HepG2 (cell line): ENCODE data around the gene BTN1A1. TPM values are rescaled to one million over a fixed set of nuclear protein-coding genes. Genes with fewer than 3 reads are reported as not detected.

Experiments
- ATAC-seq: fragments of 200-7000 bp; cut with Tn5 transposase; 3 replicates; pipeline ENCODE4 v1.9.1; 2020; ENCODE audit warnings: mild to moderate bottlenecking, moderate library complexity
- BruUV-seq: library from RNA; stranded (reverse); fragments of 400-500 nt; replicated peaks from 2 replicates; lab custom pipeline; 2021; lab: Mats Ljungman, UMichigan
- CTCF ChIA-PET: fragments of 300-600 bp; formaldehyde crosslinking; extraction: SDS; loops from one replicate; lab custom pipeline; 2021; ENCODE audit warnings: low total read pairs, inconsistent platforms, low intra/inter-chr PET ratio; lab: Yijun Ruan, JAX
- POLR2A ChIA-PET: fragments of 350-600 bp; sonication (Branson Sonifier 250); formaldehyde crosslinking; loops from one replicate; lab custom pipeline; 2020; ENCODE audit warnings: antibody characterized with exemption, inconsistent platforms; lab: Yijun Ruan, JAX
- DNase-seq: peaks from one replicate; pipeline ENCODE4 v3.0.0-alpha.2; 2015; ENCODE audit warnings: low spot score
- FAIRE-seq: peaks from 3 replicates; lab custom pipeline; 2011; peaks lifted over from hg19 to GRCh38; lab: Jason Lieb, UNC
- H2AFZ ChIP-seq: one replicate; pipeline ENCODE4 v1.6.1; 2011; ENCODE audit warnings: low read length, inconsistent platforms
- H3K27ac ChIP-seq: fragments of 300-600 bp; 3 replicates; pipeline ENCODE4 v1.8.0; 2011; ENCODE audit warnings: mixed run types, mild to moderate bottlenecking, mixed read lengths, low read length, inconsistent platforms; ENCODE audit not compliant: insufficient read depth; ENCODE audit errors: extremely low read length
- H3K27me3 ChIP-seq, 2 experiments: fragments of 200-600 bp in 1 of 2; 2 replicates in 1 of 2; 3 replicates in 1 of 2; pipeline versions ENCODE4 v1.6.0 to v1.8.0; 2011; ENCODE audit warnings: low read length in 2 of 2, mild to moderate bottlenecking in 2 of 2, moderate library complexity in 2 of 2, inconsistent platforms in 1 of 2; ENCODE audit not compliant: insufficient read depth in 2 of 2, control insufficient read depth in 1 of 2
- H3K36me3 ChIP-seq, 2 experiments: fragments of 200-600 bp in 1 of 2; replicated peaks in 1 of 2; 2 replicates in 1 of 2; 3 replicates in 1 of 2; pipeline versions ENCODE4 v1.5.1 to v1.8.0; 2011; ENCODE audit warnings: low read length in 2 of 2, inconsistent platforms in 1 of 2; ENCODE audit not compliant: insufficient read depth in 2 of 2, control insufficient read depth in 1 of 2
- H3K4me1 ChIP-seq: 2 replicates; pipeline ENCODE4 v1.5.1; 2012; ENCODE audit warnings: low read length, inconsistent platforms; ENCODE audit not compliant: insufficient read depth
- H3K4me2 ChIP-seq: 2 replicates; pipeline ENCODE4 v1.6.0; 2011; ENCODE audit warnings: low read depth, low read length, inconsistent platforms
- H3K4me3 ChIP-seq, 3 experiments: fragments of 200-600 bp in 1 of 3; sonication (generic), shearing (Covaris generic) in 1 of 3; replicated peaks in 1 of 3; 2 replicates each; pipeline ENCODE4 v1.5.1; 2011 to 2016; ENCODE audit warnings: low read length in 3 of 3, inconsistent platforms in 2 of 3, low read depth in 2 of 3, mild to moderate bottlenecking in 2 of 3, control low read depth in 1 of 3, mixed read lengths in 1 of 3; ENCODE audit not compliant: insufficient read depth in 1 of 3
- H3K79me2 ChIP-seq: one replicate; pipeline ENCODE4 v1.6.1; 2011; ENCODE audit warnings: low read length, inconsistent platforms; ENCODE audit not compliant: insufficient read depth
- H3K9ac ChIP-seq: 2 replicates; pipeline ENCODE4 v1.6.0; 2011; ENCODE audit warnings: mild to moderate bottlenecking, low read depth, low read length, inconsistent platforms; ENCODE audit not compliant: insufficient read depth
- H3K9me3 ChIP-seq: 2 replicates; pipeline ENCODE4 v1.5.1; 2012; ENCODE audit warnings: mild to moderate bottlenecking, low read length
- H4K20me1 ChIP-seq: 2 replicates; pipeline ENCODE4 v1.6.0; 2011; ENCODE audit warnings: inconsistent platforms, mild to moderate bottlenecking, low read length, moderate library complexity; ENCODE audit not compliant: insufficient read depth
- ARNT ChIP-seq: fragments of 450-650 bp; IDR thresholded peaks from 2 replicates; pipeline ENCODE4 v1.6.1; 2017
- CTCF ChIP-seq: sonication (generic); formaldehyde crosslinking; IDR thresholded peaks from 2 replicates; pipeline ENCODE4 v1.5.0; 2020; ENCODE audit warnings: mild to moderate bottlenecking, missing genetic modification reagents, moderate library complexity
- GATAD2A ChIP-seq: IDR thresholded peaks from 2 replicates; pipeline ENCODE4 v1.6.1; 2016
- HHEX ChIP-seq: IDR thresholded peaks from 2 replicates; pipeline ENCODE4 v1.6.1; 2016; ENCODE audit warnings: control low read depth
- JUN ChIP-seq: sonication (generic); formaldehyde crosslinking; IDR thresholded peaks from 2 replicates; pipeline ENCODE4 v1.4.0; 2020; ENCODE audit warnings: mild to moderate bottlenecking, missing genetic modification reagents
- MAF1 ChIP-seq: sonication (generic); formaldehyde crosslinking; IDR thresholded peaks from 2 replicates; pipeline ENCODE4 v1.5.0; 2020; ENCODE audit warnings: missing genetic modification reagents, borderline replicate concordance
- MAZ ChIP-seq, 2 experiments: sonication (generic) in 1 of 2; formaldehyde crosslinking in 1 of 2; IDR thresholded peaks; 2 replicates each; pipeline versions ENCODE4 v1.5.0 to v1.6.1; 2012 to 2020; ENCODE audit warnings: low read depth in 2 of 2, mild to moderate bottlenecking in 2 of 2, borderline replicate concordance in 1 of 2, improper control_type of control experiment in 1 of 2, low read length in 1 of 2, missing genetic modification reagents in 1 of 2, moderate library complexity in 1 of 2
- SNAPC4 ChIP-seq: sonication (generic); formaldehyde crosslinking; IDR thresholded peaks from 2 replicates; pipeline ENCODE4 v1.4.0; 2020; ENCODE audit warnings: mild to moderate bottlenecking, missing genetic modification reagents
- SOX5 ChIP-seq: IDR thresholded peaks from 2 replicates; pipeline ENCODE4 v1.6.1; 2016; ENCODE audit warnings: borderline replicate concordance
- TAF1 ChIP-seq: sonication (generic); formaldehyde crosslinking; IDR thresholded peaks from 2 replicates; pipeline ENCODE4 v1.4.0; 2020; ENCODE audit warnings: missing genetic modification reagents
- TAF15 ChIP-seq: fragments of 200-400 bp; formaldehyde crosslinking; IDR thresholded peaks from one replicate; pipeline ENCODE4 v1.6.1; 2018; ENCODE audit warnings: mild to moderate bottlenecking, low read depth, low read length; ENCODE audit not compliant: poor library complexity, severe bottlenecking
- ZBTB42 ChIP-seq: sonication (generic); formaldehyde crosslinking; IDR thresholded peaks from 2 replicates; pipeline ENCODE4 v1.5.0; 2020; ENCODE audit warnings: mild to moderate bottlenecking, missing genetic modification reagents
- ZNF20 ChIP-seq: sonication (generic); formaldehyde crosslinking; IDR thresholded peaks from 2 replicates; pipeline ENCODE4 v1.4.0; 2020; ENCODE audit warnings: mild to moderate bottlenecking, moderate library complexity, missing genetic modification reagents
- ZNF780A ChIP-seq: sonication (generic); formaldehyde crosslinking; IDR thresholded peaks from 2 replicates; pipeline ENCODE4 v1.8.0; 2022; ENCODE audit warnings: mild to moderate bottlenecking, missing genetic modification reagents, moderate library complexity
- ZNF782 ChIP-seq: sonication (generic); formaldehyde crosslinking; IDR thresholded peaks from 2 replicates; pipeline ENCODE4 v1.4.0; 2020; ENCODE audit warnings: missing genetic modification reagents, mild to moderate bottlenecking, borderline replicate concordance
- WGBS: methylation state at CpG from one replicate; pipeline ENCODE4 v1.1.6; 2017; ENCODE audit warnings: low lambda C conversion rate; 5-methylcytosine and 5-hydroxymethylcytosine counted together
- in situ Hi-C: cut with HindIII; loops from 2 replicates; pipeline ENCODE4 v1.10.0; 2017; ENCODE audit warnings: low pct_unique_long_range_greater_than_20kb; ENCODE audit not compliant: extremely low pct_ligation_motif_present
- intact Hi-C: fragments of 100-400 bp; cut with micrococcal nuclease; formaldehyde crosslinking; loops from one replicate; pipeline ENCODE4 v1.10.0; 2022; ENCODE audit not compliant: unreplicated experiment
- polyA plus RNA-seq, 8 experiments: library from polyadenylated mRNA; depleted of rRNA in 3 of 8; stranded (reverse) in 7 of 8; unstranded in 1 of 8; fragments of >200 nt; fragmentation: Illumina TruSeq in 4 of 8; extraction: Trizol in 4 of 8; gene quantifications; 2 replicates each; pipeline versions ENCODE4 v1.2.1 to v1.2.3, GENCODE V29; 2011 to 2016; ENCODE audit warnings: low read depth in 4 of 8, missing spikeins in 1 of 8, mixed read lengths in 1 of 8; ENCODE audit not compliant: insufficient read depth in 1 of 8
- total RNA-seq, 5 experiments: library from RNA; depleted of rRNA; stranded (reverse); fragments of >200 nt; fragmentation: Illumina TruSeq; extraction: Trizol; gene quantifications; 2 replicates each; pipeline ENCODE4 v1.2.3, GENCODE V29; 2016; ENCODE audit warnings: low read depth in 1 of 5

BTN1A1 gene
- total and polyA plus RNA-seq, 2 of the 13 experiments (the other 11 are each of a cell fraction or from before 2014, with no cell fraction given): 0.04 TPM; not detected in 1

- TF ChIP-seq SNAPC4 (CRISPR knock-in tag): no peak
- TF ChIP-seq CTCF: no peak
- no peak for TF ChIP-seq GATAD2A
These were observed 36.6 kb downstream of the BTN1A1 start (continued) for GRCh38 chr6:26536571-26537159.

GRCh38 chr6:26537160-26537845, 37.2 kb downstream of the BTN1A1 start:
- peaks cover 0 to under 1% of the 10 kb centered on the region in 2 experiments; a peak in 2 of 5 replicates for H3K36me3 ChIP-seq
- peak overlapping the region; percentile 74 for H3K27ac ChIP-seq
- no peaks in the 10 kb centered on the region for H3K9me3 ChIP-seq
- peak overlapping the region; percentile 75 for H3K4me2 ChIP-seq
- BruUV-seq: TSS peak; percentile 59
- peak overlapping the region; percentile 83 to 89 (median 83) for H3K4me3 ChIP-seq
- 2% methylated on average over 37 of the region's 37 CpGs for WGBS
- peak; percentile 97 for DNase-seq
- H4K20me1 ChIP-seq: no peaks in the 10 kb centered on the region
- peak overlapping the region; percentile 79 for H3K9ac ChIP-seq
- POLR2A ChIA-PET: interaction anchor here (0.9 to 4.0 kb wide), 15 partner anchors 11 to 413 kb away, joined by 4 to 68 read pairs (median 5); partner anchors contain the start of gene BTN2A2
- H2AFZ ChIP-seq: peak overlapping the region; percentile 97
- peaks cover 18% of the 10 kb centered on the region for H3K79me2 ChIP-seq
- ATAC-seq: peak; percentile 82
- in situ Hi-C loops: no loop called here
- CTCF ChIA-PET: no interaction called here
- peak; percentile 36 for FAIRE-seq
- H3K27me3 ChIP-seq: no peaks in the 10 kb centered on the region
- H3K4me1 ChIP-seq: peaks cover 43% of the 10 kb centered on the region
- intact Hi-C loops: loop anchor here (1.0 to 10.0 kb wide), 6 partner anchors 16 to 513 kb away; a partner anchor contains a TSS
- TF ChIP-seq JUN (CRISPR knock-in tag) (peak; percentile 60; the same call in 1 of the 2 replicates), ZNF780A (no peak; the same call in 1 of the 2 replicates), ZNF20 (CRISPR knock-in tag) (0 out of 2 replicates have a peak, but pooled peaks have one; percentile 3), ARNT (no peak), HHEX (CRISPR knock-in tag) (no peak), ZBTB42 (no peak), MAF1 (CRISPR knock-in tag) (peak; percentile 98), TAF15 (no peak), TAF1 (CRISPR knock-in tag) (peak; percentile 57), ZNF782 (CRISPR knock-in tag) (peak; percentile 63; the same call in 1 of the 2 replicates), MAZ (IDR thresholded peaks at IDR 0.05; ENCODE audit: borderline replicate concordance, low read depth, low read length) (peak; percentile 38; the same call in 1 of the 2 replicates), MAZ (CRISPR knock-in tag; IDR thresholded peaks at IDR 0.05; ENCODE audit: low read depth) (peak; percentile 70; the same call in 1 of the 2 replicates), SOX5 (CRISPR knock-in tag) (peak; percentile 76)
